Hematopoietic multipotent progenitor cell treated with erythropoietin and hydrocortisone succinate and interleukin-3 and kit ligand, for 17 days (in vitro differentiated cells): Measurements from ENCODE around the gene MAPK8.

Experiments used
- DNase-seq: peaks from one replicate; pipeline ENCODE4 v3.0.0-alpha.2; 2015; ENCODE audit warnings: low spot score

Gene MAPK8

DNA sequence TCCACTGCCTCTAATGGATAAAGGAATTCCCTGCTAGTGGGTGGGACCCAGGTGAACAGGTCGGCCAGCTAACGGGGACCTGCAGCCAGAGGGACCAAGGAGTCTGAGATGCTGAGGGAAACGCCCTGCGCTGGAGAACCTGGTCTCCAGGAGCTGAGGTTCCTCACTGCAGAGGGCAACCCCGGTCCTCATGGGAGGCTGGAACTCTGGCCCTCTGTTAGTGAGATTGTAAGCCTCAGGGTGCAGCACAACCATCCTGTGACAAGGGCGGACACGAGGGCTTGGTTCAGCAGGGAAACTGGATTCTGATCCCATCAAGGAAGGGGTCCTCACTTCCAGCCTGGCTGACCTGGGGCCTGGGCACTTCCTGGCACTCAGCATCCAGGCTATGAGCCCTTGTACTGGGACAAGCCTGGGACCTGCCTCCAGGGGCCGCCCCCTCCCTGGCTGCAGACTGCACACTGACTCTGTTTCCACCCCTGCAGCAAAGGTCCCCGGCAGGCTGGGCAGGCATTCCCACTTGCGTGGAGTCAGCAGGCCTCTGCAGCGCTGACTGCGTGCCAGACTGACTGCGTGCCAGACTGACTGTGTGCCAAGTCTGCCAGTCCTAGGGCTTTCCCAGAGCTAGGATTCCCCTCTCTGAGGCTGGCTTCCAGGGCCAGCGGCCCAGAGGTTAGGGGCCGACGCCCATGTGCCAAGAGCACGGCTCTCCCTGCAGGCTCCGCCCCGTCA is 143.2 kb downstream of the MAPK8 start:
- no peak for DNase-seq

DNA sequence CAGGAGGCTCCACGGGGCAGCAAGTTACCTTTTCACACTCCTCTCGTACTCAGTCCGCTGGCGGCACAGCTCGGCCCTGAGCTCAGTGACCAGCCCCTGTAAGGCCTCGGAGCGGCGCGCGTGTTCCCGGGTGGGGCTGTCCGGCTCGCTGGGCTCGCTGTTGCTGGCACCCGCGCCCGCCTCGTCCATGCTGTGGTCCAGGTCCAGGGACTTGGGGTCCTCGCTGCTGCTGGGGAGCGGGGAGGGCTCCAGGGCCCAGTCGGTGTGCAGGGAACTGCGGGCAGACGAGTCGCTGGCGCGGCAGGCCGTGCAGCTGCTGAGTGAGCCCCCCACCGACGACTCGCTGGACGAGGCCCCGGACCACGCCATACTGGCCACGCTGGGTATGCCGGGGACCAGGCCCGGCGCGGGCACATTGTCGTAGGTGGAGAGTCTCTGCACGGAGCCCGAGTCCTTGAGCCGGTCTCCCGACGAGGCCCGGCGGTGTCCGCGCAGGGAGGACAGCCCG is 143.8 kb downstream of the MAPK8 start:
- DNase-seq = no peak

DNA sequence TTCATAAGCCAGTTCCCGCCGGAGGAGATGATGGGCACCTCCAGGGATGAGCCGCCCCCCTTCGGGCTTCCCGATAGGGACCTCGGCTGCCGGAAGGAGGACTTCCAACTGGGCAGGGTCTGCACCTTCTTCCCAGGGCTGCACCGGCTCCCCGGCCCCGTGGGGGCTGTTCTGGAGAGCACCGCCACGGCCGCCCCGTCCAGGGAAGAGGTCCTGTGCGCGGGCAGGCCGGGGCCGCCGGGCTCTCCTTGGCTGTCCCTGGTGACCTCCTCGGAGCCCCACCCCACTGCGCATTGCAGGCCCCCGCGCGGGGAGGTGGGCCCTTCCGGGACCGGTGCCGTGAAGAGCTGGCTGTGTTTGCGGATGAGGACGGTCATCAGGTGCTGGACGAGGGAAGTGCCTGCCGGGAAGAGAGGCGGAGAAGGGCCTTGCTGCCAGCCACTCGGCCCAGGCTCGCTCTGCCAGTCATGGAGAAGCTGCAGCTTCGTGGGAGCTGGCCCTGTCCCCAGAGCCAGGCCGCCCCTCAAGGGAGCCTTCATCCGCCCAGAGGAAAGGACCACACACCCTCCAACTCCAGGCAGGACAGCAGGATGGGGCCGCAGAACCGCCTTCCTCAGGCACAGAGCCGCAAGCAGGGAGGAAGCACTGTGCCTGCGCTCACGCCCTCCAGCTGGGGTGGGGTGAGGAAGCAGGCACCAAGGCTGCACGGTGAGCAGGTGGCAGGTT is 144.4 kb downstream of the MAPK8 start:
- DNase-seq = no peak

DNA sequence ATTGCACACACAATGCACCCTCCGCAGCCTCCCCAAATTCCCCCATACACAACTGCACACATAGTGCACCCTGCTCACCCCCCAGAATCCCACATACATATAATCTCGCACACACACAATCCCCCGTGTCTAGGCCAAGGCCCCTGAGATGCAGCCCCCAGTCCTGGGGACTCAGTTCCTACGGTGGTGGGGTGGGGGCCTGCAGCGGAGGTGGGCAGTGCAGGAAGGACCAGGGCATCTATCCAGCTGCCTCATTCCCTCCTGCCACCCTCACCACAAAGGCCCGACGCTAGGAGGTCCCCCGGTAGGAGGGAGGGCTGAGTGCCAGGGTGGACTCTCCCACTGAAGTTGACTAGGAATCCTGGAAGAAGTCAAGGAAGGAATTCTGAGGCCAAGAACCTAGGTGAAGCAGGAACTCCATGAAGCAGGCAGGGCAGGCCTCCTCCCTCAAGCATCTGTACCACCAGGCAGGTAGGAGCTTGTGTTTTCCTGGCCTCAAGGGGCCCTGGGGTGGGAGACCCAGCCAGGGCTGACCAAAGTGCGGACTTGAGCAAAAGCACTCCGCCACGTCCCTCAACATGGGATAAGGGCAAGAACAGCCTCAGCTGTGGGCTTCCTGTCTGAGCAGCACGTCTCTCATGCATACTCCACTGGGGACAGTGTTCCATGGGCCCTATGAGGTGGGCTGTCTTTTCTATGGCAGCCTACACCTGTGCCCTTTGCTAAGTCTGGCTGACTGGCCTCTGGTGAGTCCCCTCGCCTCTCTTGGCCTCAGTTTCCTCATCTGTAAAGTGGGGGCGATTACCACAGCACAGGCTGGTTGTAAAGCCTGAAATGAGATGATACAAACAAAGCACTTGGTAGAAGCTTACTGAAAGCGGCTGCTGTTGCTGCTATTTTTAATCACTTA is 145.7 kb downstream of the MAPK8 start:
- no peak for DNase-seq

DNA sequence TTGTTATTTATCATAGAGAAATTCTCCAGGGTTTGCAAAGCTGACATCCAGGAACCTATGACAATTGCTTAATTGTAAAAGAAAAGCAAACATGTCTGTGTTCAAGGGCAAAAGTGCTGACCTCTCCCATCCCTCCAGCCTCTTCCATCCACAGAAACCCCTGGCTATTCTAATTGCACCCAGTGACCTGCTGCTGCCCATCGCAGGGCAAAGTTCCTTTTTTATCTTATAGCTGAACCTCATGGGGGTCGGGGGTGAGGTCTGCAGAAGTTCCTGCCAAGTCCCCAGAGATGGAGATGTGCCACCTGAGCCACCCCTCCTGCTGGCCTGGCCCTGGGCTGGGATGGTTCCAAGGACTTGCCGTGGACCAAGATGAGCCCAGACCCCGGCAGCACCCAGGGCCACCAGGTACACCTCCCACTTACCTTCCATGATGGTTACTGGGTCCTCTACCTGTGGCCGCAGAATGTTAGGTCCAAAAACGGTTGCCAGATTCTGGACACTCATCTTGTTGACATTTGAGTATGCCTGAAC is 146.5 kb downstream of the MAPK8 start:
- no peak for DNase-seq

DNA sequence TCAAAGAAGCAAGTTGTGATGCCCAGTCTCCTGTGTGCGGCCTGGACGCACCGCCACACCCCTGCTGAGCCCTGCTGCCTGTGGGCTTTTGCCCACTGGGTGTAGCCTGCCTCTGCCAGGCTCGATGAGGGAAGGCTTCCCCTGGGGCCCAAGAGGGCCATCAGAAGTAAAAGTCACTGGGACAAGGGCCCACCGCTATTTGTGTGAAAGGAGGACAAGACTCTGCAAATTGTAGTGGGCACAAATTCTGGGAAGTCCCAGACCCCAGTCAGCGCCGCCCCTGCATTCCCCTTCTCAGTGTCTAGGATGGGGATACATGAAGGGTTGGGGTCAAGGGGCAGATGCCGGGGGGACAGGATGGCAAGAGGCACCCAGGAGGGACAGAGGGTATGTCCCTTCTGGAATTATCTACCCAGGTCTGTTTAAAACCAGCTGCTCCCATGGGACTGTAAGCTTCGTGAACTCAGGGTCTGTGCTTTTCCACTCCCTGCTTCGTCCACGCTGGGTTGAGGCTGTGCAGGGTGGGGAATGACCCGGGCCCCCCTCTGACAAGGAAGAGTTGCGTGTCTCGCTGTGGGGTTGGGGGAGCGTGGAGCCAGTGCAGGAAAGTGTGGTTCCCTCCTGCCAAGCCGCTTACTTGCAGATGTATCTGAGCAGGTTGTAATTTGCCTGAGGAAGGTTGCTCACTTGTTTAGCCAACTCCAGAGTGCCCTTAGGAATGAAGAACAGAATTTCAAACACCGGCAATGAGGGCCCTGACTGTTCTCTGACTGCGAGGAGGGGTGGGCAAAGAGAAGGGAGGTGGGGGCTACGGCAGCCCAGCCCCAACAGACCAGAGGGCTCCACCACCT is 147.2 kb downstream of the MAPK8 start:
- no peak for DNase-seq

DNA sequence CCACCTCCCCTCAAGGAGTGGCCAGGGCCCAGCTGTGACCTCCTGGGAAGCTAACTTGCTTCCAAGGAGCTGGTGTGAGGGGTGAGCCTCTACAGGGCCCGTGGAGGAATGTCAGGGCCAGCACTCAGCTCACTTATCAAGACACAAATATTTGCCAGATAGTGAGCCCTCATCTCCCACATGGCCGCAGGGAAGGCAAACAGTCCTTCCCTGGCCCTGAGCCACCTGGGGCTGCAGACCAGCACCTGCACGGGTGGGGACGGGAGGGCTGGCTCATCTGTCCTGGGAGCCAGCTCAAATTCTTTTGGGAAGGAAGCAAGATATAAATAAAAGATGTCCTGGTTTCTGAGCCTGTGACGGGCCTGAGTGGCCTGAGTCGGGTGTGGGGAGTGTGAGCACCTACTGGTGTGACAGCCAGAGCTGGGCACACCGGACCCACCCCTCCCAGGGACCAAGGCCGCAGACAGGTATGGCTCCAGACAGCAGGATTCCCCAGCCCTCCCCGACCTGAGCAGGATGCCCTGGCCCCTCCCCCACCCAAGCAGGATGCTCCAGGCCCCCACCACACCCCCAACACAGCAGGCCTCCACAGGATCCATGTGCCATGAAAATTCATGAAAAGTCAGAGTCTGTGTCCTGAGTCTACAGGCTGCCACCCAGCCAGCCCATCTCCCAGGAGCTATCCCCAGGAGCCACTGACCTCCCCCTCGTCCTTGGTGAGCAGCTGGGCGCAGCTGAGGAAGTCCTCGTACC is 148.0 kb downstream of the MAPK8 start:
- DNase-seq = no peak

DNA sequence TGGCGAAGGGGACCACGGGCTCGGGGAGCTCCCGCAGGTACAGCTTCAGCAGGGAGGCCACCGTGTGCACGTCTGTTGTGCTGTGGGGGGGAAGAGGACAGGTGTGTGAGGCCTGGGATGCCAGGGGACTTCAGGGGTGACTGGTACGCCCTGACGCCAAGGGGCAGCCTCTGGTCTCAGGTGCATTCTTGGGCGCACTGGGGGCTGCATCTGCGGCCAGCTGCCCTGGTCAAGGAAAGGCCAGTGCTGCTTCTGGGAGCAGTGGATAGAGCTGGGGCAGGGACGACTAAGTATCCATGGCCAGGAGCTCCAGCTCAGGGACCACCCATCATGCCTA is 148.5 kb downstream of the MAPK8 start:
- no peak for DNase-seq

DNA sequence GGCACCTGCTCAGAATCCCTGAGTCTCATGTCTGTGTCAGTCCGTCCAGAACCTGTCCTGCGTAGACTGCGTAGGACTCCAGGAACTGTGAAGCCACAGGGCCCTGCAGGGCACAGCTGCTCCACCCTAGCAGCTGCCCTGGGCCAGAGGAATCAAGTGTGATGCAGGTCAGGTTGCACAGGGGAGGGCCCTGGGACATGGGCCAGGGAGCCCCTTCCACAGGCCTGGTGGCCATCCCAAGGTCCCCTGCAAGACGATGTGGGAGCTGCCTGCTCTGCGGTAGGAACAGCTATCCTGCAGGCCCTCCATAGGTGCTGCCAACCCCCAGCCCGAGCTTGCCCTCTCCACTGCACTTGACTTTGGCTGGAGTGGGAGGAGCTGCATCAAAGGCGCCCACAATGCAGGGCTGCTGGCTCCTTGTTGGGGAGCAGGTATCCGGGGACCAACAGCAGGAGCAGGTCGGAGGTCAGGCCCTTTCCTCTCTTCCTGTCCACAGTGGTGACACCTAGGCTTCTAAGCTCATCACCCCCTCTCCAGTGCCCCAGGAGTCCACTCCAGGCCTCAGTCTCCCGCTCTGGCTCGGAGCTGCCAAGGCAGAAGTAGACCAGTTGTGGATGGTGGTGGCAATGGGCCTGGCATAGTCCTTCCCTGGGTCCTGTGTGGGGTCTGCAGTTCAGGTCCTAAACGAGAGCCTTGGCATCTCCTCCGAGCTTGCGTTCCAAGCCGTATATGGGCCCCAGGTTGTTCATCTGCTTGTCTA is 149.1 kb downstream of the MAPK8 start:
- no peak for DNase-seq

DNA sequence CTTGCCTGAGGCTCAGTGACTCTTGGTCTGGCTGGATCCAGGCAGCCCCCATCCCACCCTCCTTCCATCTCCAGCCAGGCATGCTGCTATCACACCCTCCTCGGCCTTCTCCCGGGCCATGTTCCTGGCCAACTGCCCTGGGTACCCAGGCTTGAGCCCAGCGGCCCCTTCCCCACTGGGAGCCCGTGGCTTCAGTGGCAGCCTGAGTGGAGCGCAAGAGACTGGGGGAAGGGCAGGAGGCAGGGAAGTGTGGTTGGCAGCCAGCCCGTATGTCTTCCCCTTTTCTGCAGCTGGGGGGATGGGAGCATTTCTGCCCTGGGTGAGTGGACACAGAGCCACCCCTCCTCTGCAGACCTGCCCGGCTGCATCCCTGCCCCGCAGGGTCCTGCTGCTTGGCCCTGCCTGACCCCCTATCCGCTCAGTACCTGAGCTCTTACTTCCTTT is 149.9 kb downstream of the MAPK8 start:
- DNase-seq = no peak

DNA sequence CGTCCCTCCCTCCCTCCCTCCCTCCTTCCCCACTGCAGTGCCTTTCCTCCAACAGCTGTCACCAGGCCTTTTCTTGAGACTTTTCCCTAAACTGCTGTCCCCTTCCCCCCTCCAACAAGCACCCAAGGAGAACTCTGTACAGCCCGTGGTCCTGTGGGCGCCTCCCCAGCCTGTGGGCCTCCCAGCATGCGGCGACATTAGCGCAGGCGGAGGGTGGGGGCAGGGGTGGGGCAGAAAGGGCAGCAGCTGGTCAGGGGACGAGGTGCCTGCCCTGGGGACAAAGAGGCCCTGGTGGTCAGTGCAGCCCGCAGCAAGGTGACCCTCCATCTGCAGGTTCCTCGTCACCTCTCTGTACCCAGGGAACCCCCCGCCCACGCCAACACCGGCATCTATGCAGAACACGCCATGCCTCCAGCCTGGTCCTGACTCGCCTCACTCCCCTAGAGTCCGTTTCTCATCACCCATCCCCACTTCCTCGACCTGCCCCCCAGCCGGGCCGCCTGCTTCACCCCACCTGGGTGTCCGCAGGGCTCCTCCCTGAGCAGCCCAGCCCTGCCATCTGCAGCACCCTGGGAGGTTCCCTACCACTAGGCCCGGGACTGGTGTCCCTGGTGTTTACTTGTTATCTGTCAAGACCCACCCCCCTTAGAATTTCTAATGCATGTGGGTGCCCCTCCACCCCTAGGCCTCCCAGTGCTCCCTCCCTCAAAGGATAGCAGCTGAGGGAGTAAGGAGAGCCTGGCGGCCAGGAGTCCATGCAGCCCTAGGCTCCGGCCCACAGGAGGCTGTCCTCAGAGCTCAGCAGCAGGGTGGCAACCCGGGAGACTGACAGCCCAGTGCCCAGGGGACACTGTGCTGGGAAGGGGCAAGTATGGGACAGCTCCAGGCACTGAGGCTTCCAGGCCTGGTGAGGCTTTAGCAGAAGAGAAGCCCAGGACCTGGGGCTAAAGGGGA is 150.6 kb downstream of the MAPK8 start:
- no peak for DNase-seq

DNA sequence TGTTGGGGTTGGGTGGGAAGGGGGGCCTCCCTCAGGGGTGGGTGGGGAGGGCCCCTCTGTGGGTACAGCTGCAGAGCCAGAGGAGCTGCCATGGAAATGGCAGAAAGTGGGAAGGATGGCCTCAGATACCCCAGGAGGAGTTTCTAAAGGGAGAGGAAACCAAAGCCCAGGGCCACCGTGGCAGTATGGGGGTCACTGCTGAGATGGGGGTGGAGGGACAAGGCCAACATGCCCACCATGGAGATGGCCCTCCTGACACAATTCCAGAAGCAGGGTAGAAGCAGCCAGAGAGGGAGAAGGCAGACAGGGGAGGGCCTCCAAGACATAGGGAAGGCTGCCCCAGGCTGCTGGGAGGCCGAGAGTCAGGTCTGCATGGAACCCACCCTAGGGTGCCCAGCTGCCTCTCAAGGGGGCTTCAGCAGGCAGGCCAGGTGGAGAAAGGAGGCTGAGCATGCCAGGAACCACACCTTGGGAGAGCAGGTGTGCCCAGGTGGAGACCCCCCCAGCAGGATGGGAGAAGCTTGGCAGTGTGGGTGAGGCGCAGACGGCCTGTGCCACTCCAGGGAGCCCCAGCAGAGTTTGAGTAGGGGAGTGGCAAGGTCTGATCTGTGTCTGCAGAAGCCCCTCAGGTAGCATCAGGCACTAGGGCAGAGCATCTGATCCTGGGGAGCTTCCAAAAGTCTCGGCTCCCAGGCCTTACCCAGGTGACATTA is 151.6 kb downstream of the MAPK8 start:
- no peak for DNase-seq

DNA sequence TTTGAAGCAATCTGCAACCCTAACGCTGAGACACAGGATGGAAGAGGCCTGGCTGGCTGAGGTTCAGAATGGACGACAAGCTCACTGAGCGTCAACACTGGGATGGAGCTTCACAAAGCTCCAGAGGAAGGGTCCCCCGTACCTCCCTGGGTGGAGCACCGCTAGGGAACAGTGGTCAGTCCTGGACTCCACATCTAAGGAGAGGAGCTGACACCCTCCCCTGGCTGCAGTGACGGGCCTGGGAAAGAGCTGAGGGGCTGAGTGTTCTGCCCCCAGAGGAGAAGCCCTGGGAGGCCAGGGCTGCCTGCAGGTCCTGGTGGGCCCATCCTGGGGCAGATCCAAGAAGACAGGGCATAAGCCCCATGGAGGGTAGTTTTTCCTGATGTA is 152.2 kb downstream of the MAPK8 start:
- no peak for DNase-seq

DNA sequence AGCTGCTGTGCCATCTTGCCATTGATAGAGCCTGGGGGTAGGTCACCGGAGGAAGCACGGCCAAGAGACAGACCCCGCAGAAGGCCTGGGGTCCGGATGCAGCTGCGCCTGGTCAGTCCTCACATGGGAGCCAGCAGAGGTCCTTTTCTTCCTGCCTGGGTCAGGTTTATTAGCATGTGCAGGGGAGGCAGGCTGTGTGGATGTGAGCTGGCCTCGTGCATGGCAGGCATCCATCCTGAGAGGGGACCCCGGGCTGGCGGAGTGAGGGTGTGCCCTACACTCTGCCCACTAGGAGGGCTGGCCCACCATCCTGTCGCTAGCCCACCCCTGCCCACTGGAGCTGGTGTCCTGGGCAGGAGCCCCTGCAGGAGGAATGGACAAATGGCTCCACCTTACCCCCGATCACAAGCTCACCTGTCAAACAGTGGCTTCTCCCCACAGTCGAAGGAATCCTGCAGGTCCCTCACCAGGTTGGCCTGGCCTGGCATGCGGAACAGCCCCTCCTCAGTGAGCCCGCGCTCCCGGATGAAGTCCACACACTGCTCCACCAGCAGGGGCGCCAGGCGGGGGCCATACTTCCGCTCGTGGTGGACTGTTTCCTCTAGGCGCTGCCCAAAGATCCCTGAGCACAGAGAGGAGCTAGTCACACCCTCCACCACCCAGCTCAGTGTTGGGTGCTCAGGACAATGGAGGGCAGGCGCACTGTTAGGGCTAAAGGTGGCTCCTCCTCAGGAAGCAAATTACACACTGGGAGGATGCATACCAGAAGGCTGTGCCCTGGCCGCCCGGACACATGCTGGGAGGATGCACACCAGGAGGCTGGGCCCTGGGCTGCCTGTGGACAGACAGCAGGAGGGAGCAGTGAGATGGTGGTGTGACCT is 153.0 kb downstream of the MAPK8 start:
- no peak for DNase-seq

DNA sequence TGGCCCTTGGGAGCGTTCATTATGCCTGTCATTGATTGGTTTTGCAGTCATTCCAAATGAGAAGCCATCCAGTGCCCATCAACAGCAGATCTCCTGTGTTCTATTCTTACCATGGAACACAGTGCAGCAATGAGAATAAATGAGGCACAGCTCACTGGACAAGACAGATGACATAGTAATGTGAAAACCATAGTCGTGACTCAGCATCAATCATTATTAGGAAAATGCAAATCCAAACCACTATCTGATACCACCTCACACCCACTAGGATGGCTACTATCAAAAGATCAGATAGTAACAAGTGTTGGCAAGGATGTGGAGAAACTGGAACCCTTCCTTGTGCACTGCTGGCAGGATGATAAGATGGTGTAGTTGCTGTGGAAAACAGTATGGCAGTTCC is 153.7 kb downstream of the MAPK8 start:
- DNase-seq = no peak

DNA sequence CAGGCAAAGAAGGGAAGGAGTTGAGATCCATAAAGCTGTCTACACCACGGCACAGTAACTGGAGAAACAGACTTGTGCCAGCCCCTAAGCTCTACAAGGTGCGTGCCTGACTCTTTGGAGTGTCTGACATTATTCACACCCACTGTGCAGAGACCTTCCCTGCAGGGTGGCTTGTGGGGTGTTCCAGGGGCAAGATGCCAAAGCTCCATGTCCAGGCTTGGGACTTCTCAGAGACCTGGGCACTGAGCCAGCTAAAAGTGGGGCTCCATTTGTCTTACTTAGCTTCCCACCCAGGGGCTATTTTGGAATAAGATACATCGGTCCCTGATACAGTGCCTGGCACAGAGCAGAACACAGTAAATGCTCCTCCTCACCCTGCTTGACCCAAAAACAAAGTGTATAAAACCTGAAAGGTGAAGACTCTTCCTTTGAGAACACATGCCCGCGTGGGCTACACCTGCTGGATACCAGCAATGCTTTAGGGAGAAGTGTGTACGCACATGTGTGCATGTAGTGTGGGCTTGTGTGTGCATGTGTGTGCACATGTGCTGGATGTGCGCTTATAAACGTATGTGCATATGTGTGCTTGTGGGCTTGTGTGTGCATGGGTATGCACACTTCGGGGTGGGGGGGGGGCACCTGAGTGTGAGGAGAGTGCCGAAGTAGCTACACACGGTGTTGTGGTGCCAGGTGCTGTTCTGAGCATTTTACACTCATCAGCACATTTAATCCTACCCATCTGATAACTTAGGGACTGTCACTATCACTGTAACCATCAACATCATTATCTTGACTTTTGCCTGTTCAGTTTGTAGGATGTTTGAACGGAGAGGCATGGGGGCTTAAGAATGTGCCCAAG is 155.4 kb downstream of the MAPK8 start:
- no peak for DNase-seq
